SKM-1 treated with dmso at 0.1 percent for 144 hours (cell line): ENCODE data around the gene BOK.
"Not testable (repeated sequence)": the region's sequence is repeated elsewhere in the genome, so short reads cannot be mapped to it uniquely, and the experiment has no call there.

Experiments used
- DNase-seq: peaks from one replicate; lab custom pipeline; 2025; ENCODE audit not compliant: unreplicated experiment; lab: John Stamatoyannopoulos, UW

The BOK gene

GRCh38 chr2:241571821-241572620, 13.5 kb downstream of the BOK start:
- no peak for DNase-seq

- DNase-seq: not testable (repeated sequence)
Observed at GRCh38 chr2:241572915-241573651, 14.5 kb downstream of the BOK start.

- DNase-seq: no peak
Observed at GRCh38 chr2:241573741-241574140, 15.2 kb downstream of the BOK start.

- no peak for DNase-seq
Observed at GRCh38 chr2:241574911-241575623, 16.5 kb downstream of the BOK start.

GRCh38 chr2:241575624-241576292, 17.2 kb downstream of the BOK start:
- no peak for DNase-seq

- DNase-seq: no peak
Observed at GRCh38 chr2:241576293-241576654, 17.7 kb downstream of the BOK start.

- DNase-seq: no peak
Observed at GRCh38 chr2:241577413-241578122, 19.0 kb downstream of the BOK start.

GRCh38 chr2:241579281-241579680, 20.7 kb downstream of the BOK start:
- DNase-seq: no peak

GRCh38 chr2:241582328-241582727, 23.8 kb downstream of the BOK start:
- DNase-seq: no peak

- no peak for DNase-seq
Observed at GRCh38 chr2:241582806-241583205, 24.3 kb downstream of the BOK start.

GRCh38 chr2:241584436-241584835, 25.9 kb downstream of the BOK start:
- DNase-seq: no peak

GRCh38 chr2:241586564-241587264, 28.2 kb downstream of the BOK start:
- no peak for DNase-seq

- DNase-seq: not testable (repeated sequence)
Observed at GRCh38 chr2:241589863-241590262, 31.3 kb downstream of the BOK start.

- DNase-seq: not testable (repeated sequence)
Observed at GRCh38 chr2:241590496-241591455, 32.2 kb downstream of the BOK start.

- DNase-seq: no peak
Observed at GRCh38 chr2:241592126-241592845, 33.7 kb downstream of the BOK start.

GRCh38 chr2:241593271-241593670, 34.7 kb downstream of the BOK start:
- no peak for DNase-seq

GRCh38 chr2:241595600-241596140, 37.1 kb downstream of the BOK start:
- no peak for DNase-seq

- DNase-seq: no peak
Observed at GRCh38 chr2:241597561-241597960, 39.0 kb downstream of the BOK start.
